NB4 (cell line): ENCODE data around the gene CDH12.
"Not testable (repeated sequence)": the region's sequence is repeated elsewhere in the genome, so short reads cannot be mapped to it uniquely, and the experiment has no call there.

Source experiments
- DNase-seq: peaks from one replicate; pipeline ENCODE4 v3.0.0; 2010; ENCODE audit warnings: low read depth
- H3K4me3 ChIP-seq: one replicate; pipeline ENCODE4 v1.5.1; 2011; ENCODE audit warnings: mild to moderate bottlenecking, low read depth, low read length, moderate library complexity
- CTCF ChIP-seq: IDR thresholded peaks from one replicate; pipeline ENCODE4 v1.5.1; 2012; ENCODE audit warnings: low read depth, low read length
- MAX ChIP-seq: IDR thresholded peaks from 2 replicates; pipeline ENCODE4 v1.6.1; 2011; ENCODE audit warnings: low read depth, low read length
- MYC ChIP-seq: IDR thresholded peaks from 2 replicates; pipeline ENCODE4 v1.6.1; 2011; ENCODE audit warnings: low read depth, low read length
- POLR2A ChIP-seq: IDR thresholded peaks from 2 replicates; pipeline ENCODE4 v1.6.1; 2011; ENCODE audit warnings: mild to moderate bottlenecking; ENCODE audit not compliant: insufficient read length; ENCODE audit errors: extremely low read depth

The CDH12 gene

GRCh38 chr5:22001097-22001496 lies 852.0 kb downstream of the CDH12 start:
- DNase-seq: not testable (repeated sequence)

GRCh38 chr5:21985799-21986198 lies 867.3 kb downstream of the CDH12 start:
- H3K4me3 ChIP-seq, DNase-seq: not testable (repeated sequence)

More at GRCh38 chr5:22001097-22001496, 852.0 kb downstream of the CDH12 start:
- not testable (repeated sequence) for H3K4me3 ChIP-seq

GRCh38 chr5:21951571-21951970 lies 901.6 kb downstream of the CDH12 start:
- DNase-seq: not testable (repeated sequence)

GRCh38 chr5:21931116-21931515 lies 922.0 kb downstream of the CDH12 start:
- DNase-seq: no peak

More at GRCh38 chr5:21951571-21951970, 901.6 kb downstream of the CDH12 start:
- not testable (repeated sequence) for H3K4me3 ChIP-seq

GRCh38 chr5:21919414-21920022 lies 933.6 kb downstream of the CDH12 start:
- TF ChIP-seq MAX (peak; percentile 98), POLR2A (no peak), MYC (no peak; the same call in 1 of the 2 replicates), CTCF (peak; percentile 57)
- peak; percentile 57 for DNase-seq
- H3K4me3 ChIP-seq: no peak overlapping the region

More at GRCh38 chr5:21931116-21931515, 922.0 kb downstream of the CDH12 start:
- TF ChIP-seq POLR2A (no peak), MYC (no peak), CTCF (no peak), MAX (no peak)
- H3K4me3 ChIP-seq: no peak overlapping the region

GRCh38 chr5:21918451-21918850 lies 934.7 kb downstream of the CDH12 start:
- peak; percentile 5 for DNase-seq
- no peak overlapping the region for H3K4me3 ChIP-seq
- TF ChIP-seq MAX (no peak), CTCF (no peak), MYC (no peak), POLR2A (no peak)

- H3K4me3 ChIP-seq: no peak overlapping the region
- no peak for DNase-seq
- no peak for TF ChIP-seq MAX
- no peak for TF ChIP-seq CTCF
- TF ChIP-seq MYC: no peak
- no peak for TF ChIP-seq POLR2A
Measured at GRCh38 chr5:21910731-21911130, 942.4 kb downstream of the CDH12 start.
